ENCODE measurements around the gene ZDHHC18.
"Not testable (repeated sequence)": the region's sequence is repeated elsewhere in the genome, so short reads cannot be mapped to it uniquely, and the experiment has no call there.

DNA sequence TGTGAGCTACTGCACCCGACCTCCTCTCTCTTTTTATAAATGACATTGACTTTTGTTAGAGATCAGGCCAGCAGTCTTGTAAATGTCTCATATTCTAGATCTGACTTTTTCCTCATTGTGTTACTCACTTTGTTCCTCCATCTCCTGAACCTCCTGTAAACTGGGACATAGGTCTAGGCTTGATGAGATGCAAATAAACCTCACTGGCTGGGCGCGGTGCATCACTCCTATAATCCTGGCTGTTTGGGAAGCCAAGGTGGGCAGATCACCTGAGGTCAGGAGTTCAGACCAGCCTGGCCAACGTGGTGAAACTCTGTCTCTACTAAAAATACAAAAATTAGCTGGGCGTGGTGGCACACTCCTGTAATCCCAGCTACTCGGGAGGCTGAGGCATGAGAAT lies 21.3 kb downstream of the ZDHHC18 start:
- TF ChIP-seq ZNF776 (tag by site-specific recombination; IDR thresholded peaks at IDR 0.05; ENCODE audit: borderline replicate concordance); ZBTB7A (tag by site-specific recombination; IDR thresholded peaks at IDR 0.05; ENCODE audit: low read depth); ZNF2 (tag by site-specific recombination; IDR thresholded peaks at IDR 0.05); ZNF768 (tag by site-specific recombination; IDR thresholded peaks at IDR 0.05): not testable (repeated sequence)
- TF ChIP-seq, protein P1, sequence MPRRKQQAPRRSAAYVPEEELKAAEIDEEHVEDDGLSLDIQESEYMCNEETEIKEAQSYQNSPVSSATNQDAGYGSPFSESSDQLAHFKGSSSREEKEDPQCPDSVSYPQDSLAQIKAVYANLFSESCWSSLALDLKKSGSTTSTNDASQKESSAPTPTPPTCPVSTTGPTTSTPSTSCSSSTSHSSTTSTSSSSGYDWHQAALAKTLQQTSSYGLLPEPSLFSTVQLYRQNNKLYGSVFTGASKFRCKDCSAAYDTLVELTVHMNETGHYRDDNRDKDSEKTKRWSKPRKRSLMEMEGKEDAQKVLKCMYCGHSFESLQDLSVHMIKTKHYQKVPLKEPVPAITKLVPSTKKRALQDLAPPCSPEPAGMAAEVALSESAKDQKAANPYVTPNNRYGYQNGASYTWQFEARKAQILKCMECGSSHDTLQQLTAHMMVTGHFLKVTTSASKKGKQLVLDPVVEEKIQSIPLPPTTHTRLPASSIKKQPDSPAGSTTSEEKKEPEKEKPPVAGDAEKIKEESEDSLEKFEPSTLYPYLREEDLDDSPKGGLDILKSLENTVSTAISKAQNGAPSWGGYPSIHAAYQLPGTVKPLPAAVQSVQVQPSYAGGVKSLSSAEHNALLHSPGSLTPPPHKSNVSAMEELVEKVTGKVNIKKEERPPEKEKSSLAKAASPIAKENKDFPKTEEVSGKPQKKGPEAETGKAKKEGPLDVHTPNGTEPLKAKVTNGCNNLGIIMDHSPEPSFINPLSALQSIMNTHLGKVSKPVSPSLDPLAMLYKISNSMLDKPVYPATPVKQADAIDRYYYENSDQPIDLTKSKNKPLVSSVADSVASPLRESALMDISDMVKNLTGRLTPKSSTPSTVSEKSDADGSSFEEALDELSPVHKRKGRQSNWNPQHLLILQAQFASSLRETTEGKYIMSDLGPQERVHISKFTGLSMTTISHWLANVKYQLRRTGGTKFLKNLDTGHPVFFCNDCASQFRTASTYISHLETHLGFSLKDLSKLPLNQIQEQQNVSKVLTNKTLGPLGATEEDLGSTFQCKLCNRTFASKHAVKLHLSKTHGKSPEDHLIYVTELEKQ (tag by site-specific recombination; IDR thresholded peaks at IDR 0.05; ENCODE audit: borderline replicate concordance) = not testable (repeated sequence)
- TF ChIP-seq, protein P2, sequence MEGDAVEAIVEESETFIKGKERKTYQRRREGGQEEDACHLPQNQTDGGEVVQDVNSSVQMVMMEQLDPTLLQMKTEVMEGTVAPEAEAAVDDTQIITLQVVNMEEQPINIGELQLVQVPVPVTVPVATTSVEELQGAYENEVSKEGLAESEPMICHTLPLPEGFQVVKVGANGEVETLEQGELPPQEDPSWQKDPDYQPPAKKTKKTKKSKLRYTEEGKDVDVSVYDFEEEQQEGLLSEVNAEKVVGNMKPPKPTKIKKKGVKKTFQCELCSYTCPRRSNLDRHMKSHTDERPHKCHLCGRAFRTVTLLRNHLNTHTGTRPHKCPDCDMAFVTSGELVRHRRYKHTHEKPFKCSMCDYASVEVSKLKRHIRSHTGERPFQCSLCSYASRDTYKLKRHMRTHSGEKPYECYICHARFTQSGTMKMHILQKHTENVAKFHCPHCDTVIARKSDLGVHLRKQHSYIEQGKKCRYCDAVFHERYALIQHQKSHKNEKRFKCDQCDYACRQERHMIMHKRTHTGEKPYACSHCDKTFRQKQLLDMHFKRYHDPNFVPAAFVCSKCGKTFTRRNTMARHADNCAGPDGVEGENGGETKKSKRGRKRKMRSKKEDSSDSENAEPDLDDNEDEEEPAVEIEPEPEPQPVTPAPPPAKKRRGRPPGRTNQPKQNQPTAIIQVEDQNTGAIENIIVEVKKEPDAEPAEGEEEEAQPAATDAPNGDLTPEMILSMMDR (tag by site-specific recombination; IDR thresholded peaks at IDR 0.05) = not testable (repeated sequence)
- TF ChIP-seq, protein P3, sequence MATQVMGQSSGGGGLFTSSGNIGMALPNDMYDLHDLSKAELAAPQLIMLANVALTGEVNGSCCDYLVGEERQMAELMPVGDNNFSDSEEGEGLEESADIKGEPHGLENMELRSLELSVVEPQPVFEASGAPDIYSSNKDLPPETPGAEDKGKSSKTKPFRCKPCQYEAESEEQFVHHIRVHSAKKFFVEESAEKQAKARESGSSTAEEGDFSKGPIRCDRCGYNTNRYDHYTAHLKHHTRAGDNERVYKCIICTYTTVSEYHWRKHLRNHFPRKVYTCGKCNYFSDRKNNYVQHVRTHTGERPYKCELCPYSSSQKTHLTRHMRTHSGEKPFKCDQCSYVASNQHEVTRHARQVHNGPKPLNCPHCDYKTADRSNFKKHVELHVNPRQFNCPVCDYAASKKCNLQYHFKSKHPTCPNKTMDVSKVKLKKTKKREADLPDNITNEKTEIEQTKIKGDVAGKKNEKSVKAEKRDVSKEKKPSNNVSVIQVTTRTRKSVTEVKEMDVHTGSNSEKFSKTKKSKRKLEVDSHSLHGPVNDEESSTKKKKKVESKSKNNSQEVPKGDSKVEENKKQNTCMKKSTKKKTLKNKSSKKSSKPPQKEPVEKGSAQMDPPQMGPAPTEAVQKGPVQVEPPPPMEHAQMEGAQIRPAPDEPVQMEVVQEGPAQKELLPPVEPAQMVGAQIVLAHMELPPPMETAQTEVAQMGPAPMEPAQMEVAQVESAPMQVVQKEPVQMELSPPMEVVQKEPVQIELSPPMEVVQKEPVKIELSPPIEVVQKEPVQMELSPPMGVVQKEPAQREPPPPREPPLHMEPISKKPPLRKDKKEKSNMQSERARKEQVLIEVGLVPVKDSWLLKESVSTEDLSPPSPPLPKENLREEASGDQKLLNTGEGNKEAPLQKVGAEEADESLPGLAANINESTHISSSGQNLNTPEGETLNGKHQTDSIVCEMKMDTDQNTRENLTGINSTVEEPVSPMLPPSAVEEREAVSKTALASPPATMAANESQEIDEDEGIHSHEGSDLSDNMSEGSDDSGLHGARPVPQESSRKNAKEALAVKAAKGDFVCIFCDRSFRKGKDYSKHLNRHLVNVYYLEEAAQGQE (tag by site-specific recombination; IDR thresholded peaks at IDR 0.05) = not testable (repeated sequence)
- TF ChIP-seq, protein P4, sequence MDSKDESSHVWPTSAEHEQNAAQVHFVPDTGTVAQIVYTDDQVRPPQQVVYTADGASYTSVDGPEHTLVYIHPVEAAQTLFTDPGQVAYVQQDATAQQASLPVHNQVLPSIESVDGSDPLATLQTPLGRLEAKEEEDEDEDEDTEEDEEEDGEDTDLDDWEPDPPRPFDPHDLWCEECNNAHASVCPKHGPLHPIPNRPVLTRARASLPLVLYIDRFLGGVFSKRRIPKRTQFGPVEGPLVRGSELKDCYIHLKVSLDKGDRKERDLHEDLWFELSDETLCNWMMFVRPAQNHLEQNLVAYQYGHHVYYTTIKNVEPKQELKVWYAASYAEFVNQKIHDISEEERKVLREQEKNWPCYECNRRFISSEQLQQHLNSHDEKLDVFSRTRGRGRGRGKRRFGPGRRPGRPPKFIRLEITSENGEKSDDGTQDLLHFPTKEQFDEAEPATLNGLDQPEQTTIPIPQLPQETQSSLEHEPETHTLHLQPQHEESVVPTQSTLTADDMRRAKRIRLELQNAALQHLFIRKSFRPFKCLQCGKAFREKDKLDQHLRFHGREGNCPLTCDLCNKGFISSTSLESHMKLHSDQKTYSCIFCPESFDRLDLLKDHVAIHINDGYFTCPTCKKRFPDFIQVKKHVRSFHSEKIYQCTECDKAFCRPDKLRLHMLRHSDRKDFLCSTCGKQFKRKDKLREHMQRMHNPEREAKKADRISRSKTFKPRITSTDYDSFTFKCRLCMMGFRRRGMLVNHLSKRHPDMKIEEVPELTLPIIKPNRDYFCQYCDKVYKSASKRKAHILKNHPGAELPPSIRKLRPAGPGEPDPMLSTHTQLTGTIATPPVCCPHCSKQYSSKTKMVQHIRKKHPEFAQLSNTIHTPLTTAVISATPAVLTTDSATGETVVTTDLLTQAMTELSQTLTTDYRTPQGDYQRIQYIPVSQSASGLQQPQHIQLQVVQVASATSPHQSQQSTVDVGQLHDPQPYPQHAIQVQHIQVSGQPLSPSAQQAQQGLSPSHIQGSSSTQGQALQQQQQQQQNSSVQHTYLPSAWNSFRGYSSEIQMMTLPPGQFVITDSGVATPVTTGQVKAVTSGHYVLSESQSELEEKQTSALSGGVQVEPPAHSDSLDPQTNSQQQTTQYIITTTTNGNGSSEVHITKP (tag by site-specific recombination; IDR thresholded peaks at IDR 0.05) = not testable (repeated sequence)

Measured in HEK293 (cell line).